Stimulated activated naive CD4-positive, alpha-beta T cell (primary cell): ENCODE data around the gene STEEP1.
A peak's percentile ranks its signal among the peaks of the same experiment; 100 is the strongest.

Source experiments
- DNase-seq, 6 experiments: peaks; one replicate each; lab custom pipeline; 2025; lab: John Stamatoyannopoulos, UW

Gene STEEP1

DNA sequence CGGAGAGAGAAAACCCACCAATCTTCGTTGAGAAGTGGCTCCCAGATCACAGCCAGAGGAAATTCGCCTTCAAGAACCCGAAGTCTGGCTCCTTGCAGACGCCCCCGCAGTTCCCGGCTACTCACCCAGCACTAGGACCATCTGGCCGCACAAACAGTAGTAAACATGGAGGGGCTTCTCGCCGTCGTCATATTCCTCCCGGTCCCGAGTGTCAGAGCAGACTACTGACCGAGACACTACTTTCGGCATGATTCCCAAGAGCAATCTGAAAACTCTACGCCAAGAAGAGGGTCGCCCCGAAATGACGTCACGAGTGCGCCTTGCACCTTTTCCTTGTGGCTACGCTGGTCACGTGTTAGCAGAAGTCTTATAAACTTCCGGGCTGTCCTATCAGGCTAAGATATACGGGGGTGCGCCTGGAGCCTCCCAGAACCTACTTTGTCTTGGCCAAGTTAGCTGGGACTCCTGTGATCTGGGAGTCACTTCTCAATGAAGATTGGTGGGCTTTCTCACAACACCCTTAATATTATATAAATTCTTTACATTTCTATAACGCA, at the start of gene STEEP1:
Gene STEEP1, minus strand, starts transcription at position 303 of the 557 bp plus-strand sequence. Its CDS starts 54 bp downstream, at position 249.
- DNase-seq = peak; percentile 61 to 84 (median 78)

DNA sequence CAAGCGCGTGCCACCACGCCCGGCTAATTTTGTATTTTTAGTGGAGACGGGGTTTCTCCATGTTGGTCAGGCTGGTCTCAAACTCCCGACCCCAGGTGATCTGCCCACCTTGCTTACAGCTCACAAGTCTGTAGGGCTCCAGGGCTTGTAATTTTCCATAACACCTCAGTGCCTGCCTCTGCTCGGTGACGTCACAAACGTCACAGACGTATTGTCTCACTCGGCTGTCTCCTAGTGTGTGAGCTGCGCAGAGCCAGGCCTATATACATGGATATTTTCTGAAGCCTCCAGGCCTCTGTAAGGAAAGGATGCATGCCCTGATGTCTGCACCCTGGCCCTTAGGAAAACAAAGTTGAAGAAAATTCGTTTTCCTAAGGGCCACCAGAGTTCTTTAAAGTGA, 49.6 kb upstream of the STEEP1 start:
- DNase-seq = no peak

DNA sequence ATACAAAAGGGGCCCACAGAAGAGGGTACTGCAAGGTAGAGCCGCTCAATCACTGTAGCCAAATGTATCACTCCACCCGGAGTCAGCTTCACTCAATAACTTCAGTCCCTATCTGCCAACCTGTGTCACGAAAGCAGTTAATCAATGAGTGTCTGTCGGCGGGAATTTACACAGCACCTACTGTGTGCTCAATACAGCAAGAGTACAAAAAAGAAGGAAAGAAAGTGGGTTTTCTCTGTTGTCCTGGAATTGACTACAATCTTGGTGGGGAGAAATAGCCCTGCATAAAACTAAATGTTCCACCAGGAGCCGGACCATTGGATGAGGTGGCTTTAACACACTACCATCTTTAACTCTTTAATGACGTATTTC, 41.8 kb upstream of the STEEP1 start:
- no peak for DNase-seq

DNA sequence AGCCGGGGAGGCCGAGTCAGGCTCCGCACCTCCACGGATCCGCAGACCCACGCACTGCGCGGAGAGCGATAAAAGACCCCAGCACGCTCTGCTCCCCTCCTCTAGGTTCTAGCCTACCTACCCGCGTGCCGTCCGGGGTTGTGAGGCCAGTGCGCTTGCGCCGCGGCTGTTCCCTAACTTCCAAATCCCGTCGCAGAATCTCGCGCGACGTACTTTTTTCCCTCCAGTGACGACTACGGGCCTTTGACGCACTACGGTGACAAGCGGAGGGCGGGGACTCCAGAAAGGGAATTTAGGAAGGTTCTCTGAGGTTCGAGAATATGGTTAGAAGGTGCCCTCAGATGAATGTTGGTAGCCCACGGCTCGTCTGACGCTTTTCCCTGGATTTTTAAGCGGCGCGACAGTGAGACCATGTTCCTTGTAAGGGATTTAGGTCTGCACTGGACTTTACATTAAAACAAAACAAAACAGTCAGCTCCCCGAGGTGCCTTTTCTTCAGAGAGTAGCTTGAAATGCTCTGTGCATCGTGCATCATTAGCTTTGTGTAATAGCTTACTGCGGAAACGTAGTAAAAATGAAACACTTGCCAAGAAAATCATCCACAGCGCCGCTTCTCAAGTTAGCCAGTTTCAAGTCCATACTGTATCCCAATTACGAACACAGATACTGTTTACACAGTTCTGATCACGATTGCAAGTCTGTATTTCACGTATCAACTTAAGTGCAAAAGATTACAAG, 41.2 kb upstream of the STEEP1 start, which contains the start of gene NKRF:
Gene NKRF, minus strand, starts transcription at position 145 of the 738 bp plus-strand sequence.
- DNase-seq = peak; percentile 82 to 91 (median 88)

DNA sequence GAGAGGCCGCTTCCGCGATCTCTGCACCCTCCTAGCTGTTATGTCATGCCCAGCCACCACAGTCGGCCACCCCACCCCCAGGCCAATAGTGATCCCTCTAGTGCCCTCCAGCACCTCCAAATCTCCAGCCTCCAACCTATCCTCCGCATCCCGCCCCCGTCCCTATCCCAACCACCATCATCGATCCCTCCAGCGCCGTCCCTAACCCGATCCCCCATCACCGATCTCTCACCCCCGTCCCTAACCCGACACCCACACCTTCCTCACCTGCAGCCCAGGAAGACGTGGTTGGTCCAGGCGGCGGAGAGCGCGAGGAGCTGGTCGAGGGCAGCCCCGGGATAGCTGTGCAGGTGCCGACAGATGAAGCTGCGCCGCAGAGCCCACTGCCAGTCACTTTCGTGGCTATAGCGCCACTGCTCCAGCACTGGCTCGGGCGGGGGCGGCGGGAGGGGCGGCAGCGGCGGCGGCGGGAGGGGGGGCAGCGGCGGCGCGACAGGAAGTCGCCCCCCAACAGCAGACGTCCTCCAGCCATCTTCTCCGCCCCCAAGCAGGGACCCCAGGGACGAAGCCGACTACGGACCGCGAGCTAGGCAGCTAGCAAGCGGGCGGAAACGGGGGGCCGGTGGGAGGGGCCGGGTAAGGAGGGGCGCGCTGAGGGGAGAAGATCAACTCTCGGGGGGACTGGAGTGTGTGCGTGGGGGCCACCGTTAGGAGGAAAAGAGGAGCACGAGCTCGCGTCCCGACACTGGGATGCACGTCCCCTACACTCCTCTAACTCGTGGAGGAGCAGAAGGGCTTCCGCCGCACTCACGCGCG, 40.5 kb upstream of the STEEP1 start:
- DNase-seq = peak in 4 of 6 experiments; percentile 32 to 70 (median 57)

DNA sequence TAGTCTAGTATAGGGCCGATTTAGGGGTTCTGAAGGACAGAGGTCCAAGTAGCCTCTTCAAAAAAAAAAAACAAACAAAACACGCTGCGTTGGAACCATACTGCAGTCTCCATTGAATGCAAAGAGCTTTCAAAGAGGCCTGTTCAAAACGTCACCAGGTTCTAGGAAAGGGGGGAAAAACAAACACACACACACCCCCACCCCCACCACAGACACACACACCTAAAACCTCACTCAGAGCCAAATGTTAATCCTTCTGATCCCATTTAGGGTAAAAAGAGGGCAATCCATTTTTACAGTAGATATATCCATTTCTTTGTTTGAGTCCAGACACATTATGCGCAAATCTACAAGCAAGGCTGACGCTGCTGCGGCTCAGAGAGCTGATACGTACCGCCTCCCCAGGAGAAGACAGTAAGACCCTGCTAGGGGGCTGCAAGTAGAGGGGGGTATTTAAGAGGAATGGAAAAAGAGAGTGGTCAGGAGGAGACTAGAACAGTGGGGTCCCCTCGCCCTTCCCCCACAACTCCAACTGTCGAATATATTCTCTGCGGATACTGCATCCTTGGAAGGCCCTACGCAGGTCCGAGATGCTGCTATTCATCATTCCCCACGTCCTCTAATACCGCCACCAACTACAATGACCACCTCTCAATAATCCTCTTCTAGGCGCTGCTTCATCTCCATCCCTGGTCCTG, 39.7 kb upstream of the STEEP1 start:
- peak in 1 of 6 experiments; percentile 9 for DNase-seq

DNA sequence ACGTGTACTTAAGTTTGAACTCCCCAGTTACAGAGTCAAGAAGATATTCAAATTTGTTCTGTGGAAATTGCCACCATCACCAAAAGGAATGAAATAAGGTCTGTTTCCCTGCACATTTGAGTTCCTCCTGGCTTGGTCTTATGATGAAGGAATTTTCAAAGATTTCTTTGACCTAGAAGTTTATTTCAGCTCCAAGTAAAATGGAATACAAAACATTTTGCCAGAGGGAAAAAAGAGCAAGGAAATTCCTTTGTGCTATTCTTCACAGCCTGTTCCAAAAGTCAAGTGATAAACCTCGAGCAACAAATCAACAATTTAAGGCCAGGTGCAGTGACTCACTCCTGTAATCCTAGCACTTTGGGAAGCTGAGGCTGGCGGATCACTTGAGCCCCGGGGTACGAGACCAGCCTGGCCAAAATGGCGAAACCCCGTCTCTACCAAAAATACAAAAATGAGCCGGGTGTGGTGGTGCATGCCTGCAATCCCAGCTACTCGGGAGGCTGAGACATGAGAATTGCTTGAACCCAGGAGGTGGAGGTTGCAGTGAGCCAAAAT, 37.6 kb upstream of the STEEP1 start:
- DNase-seq = no peak

DNA sequence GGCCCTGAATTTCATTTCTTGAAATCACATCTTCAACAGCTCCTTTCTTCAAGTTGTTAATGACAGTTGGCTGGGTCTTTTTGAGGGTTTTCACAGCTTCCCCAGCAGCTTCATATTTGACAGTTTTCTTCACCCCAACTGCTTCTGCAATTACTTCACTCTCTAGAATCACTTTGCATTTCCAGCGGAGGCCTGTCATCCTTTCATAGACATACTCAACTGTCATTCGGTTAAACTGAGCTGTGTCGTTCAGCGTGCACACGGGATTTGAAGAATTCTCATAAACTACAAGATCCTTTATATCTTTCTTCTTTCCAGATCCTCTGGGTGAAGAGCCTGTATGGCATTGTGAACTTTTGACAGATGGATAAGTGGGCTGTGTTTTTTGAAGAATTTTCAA, 24.6 kb upstream of the STEEP1 start:
- no peak for DNase-seq

DNA sequence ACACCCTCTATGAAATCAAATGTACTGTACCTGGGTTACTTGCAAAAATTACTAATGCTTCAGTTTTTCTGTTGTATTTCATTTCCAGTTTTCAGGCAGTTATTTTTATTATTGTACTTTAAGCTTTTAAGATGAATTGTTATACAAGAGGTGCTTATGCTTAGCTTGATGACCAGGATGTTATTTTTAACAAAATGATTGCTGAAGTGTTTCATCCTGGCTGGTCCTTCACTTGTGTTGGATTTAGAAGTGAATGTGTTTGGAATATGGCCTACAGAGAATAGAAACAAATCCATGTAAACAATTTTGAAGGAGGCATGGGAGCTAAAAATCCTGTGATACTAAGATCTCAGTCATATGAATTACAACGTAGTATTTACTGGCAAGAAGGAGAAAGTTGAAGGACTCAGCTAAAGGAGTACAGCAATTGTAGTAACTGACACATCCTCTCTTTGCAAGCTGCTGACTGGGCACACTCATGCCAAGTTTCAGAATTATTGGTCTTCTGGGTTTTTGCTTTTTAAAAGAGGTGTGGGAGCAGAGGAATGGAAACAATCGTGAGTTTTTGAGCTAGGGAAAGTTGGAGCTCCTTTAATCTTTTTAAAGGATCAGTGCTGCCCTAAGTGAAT, 18.3 kb upstream of the STEEP1 start:
- no peak for DNase-seq

DNA sequence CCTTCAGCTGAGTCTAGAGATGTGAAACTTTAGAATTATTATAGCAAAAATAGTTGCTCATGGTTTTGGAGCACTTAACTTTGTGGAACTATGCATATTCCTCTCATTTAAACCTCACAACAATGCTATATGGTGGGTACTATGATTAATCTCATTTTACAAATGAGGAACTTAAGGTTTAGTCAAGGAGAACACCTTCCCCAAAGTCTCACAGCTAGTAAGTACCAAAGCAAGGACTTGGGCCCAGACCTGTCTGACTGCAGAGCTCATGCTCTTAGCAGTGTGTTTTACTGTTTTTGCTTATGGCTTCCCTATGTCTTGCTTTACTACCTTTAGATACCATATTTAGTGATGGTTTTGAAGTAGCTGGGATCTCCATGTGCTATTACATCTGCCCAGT, 14.2 kb upstream of the STEEP1 start:
- DNase-seq = no peak

DNA sequence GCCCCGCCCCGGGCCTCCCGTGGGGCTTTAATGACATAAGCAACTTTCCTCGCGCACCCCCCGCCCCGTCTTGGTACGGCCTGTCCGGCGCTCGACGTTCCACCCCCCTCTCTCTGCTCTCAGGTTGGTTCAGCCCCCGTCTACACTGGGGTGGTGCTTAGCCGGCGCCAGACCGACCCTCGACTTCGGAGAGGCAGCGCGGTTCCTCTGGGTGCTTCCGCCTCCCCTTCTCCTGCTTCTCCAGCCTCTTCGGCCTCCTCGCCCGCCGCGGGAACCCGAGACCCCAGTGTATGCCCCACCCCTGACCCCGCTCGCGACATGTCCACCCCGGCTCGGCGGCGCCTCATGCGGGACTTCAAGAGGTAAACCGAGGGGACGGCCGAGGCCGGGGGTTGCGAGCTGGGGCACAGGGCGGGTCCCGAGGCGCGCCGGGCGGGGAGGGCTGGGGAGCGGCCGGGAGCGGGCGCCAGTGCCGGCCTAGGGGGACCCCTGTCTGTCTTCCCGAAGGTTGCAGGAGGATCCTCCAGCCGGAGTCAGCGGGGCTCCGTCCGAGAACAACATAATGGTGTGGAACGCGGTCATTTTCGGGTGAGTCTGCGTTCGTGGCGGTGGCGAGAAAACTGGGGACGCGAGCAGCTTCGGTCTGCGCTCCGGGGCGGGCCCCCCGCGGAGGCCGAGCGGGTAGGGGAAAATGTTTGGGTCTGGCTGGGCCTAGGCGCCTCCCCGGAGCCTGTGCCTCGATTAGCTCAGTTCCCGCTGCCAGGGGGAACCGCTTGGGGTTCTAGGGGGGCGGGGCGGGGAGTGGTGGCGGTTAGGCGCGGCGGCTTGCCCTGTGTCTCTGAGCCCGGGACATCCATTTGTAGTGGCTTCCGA, 9.4 kb upstream of the STEEP1 start, which contains the start of gene UBE2A:
Gene UBE2A, plus strand, starts transcription at position 170 of the 873 bp plus-strand sequence. Its CDS starts 149 bp downstream, at position 319.
- DNase-seq = peak; percentile 76 to 89 (median 84)

DNA sequence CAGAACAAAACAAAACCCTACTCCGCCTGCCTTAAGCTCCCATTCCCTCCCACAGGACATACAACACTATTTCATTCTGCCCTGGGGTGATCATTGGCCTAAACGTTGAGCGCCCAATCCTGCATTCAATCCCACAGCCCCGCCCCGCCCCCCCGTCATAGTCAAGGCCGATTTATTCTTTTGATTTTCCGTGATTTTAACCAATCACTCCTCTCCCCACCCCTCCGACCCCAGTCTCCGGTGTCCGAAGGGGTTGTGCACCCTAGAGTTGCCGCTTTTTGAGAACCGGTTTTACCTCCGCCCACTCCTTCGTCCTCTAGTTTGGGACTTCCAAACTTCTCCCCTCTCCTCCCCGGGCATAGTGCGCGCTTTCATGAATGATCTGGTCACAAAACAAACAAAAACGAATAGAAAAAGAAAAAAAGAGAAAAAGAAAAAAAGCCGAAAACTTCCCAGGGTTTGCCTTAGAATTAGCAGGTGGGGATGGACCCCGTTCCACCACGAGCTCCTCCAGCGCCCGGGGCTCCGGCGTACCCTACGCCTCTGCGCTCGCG, 8.7 kb upstream of the STEEP1 start:
- DNase-seq = peak in 2 of 6 experiments; percentile 28 to 37

DNA sequence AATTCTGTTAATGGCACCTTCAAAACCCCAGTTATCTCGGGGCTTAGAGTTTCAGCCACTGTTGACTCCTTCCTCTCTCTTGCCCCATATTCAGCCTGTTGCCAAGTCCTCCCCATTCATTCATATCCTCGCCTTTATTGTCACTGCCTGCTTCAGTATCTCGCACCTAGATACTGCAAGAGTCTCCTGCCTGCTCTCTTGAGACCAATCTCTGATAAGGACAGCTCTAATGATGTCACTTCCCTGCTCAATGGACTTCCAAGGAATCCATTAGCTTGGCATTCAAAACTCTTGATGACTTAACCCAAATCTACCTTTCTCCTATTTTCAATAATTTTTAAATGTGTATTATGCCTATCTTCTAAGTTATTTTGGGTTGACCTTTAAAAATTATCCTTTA, 8.0 kb upstream of the STEEP1 start:
- DNase-seq = no peak

DNA sequence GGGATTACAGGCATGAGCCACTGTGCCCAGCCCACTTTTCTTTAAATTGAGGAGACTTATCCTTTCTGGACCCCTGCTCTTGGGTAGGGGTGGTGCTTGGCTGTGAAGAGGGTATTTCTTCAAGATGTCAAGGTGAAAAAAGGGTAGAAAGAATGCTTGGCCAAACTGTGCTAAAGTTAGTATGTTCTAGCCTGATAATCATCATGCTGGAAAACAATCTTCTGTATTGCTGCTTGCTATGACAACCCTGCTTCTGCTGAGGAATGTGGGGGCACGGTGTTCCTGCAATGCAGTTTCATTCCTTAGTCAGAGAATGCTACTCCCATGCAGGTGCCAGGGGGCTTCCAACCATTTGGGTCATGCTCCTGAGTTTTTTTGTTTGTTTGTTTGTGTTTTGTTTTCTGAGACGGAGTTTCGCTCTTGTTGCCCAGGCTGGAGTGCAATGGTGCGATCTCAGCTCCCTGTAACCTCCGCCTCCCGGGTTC, 5.2 kb upstream of the STEEP1 start:
- no peak for DNase-seq

DNA sequence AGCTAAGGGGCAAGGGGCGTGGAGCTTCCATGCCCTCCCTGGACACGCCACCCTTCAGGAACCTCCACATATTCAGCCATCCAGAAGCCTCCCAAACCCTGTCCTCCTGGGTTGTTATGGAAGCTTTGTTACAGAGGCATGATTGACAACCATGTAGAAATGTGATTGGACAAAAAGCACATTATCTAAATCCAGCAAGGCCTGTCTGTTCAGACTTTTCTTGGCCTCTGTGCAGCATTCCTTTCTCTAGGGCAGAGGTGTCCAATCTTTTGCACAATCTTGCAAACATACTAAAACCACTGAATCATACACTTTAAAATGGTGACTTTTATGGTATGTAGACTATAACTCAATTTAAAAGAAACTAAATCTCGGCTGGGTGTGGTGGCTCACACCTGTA, 12.7 kb downstream of the STEEP1 start:
- DNase-seq = no peak

DNA sequence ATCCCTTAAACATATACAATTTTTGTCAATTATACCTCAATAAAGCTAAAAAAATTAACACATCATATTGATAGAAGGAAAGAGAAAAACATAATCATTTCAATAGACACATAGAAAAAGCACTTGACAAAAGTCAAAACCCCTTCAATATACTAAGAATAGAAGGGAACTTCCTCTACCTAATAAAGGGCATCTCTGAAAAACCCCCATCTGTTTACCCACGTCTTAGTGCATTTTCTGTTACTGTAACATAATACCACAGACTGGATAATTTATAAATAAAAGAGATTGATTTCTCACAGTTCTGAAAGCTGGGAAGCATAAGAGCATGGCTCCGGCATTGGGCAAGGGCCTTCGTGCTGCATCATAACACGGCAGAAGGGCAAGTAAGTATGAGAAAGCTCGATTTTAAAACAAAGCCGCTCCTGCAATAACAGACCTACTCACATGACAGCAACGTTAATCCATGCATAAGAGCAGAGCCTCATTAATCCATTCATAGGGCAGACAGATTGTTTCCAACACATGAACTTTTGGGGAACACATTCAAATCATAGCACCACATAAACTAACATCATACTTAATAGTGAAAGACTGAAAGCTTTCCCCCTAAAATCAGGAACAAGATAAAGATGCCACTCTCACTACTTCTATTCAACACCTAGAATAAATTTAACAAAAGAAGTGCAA, 15.7 kb downstream of the STEEP1 start:
- DNase-seq = no peak

DNA sequence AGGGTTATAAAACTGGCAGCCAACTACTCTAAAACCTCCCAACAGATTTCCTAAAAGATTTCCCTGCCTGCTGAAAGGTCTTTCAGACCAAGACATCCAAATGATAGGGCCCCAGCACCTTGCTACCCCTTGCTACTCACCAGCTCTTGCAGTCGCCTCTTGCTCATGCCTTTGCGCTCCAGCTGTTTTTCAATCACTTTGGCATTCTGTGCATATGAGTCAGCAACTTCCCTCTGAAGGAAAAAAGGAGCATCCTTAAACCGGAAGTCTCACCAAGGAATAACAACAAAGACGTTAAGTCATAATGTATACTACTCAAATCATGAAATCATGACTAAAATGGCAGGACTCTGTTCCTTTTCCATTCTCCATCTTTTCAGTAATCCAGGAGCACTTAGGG, 24.0 kb downstream of the STEEP1 start:
- DNase-seq = no peak

DNA sequence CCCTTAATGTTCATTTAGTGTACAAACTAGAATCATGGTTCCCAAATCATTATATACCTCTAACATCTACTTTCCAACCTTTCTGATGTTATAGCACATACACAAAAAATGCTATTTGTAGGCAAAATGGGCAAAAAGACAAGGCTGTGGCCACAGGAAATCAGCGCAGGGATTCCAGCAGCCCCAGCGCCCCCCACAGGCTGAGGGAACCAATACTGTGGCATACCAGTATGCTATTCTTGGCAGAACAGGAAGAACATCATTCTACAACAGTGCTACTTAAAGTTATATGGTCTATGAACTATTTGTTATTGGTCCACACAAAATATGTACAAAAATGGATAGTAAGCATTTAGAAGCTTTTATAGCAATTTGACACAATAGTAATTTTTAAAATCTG, 25.3 kb downstream of the STEEP1 start:
- no peak for DNase-seq

DNA sequence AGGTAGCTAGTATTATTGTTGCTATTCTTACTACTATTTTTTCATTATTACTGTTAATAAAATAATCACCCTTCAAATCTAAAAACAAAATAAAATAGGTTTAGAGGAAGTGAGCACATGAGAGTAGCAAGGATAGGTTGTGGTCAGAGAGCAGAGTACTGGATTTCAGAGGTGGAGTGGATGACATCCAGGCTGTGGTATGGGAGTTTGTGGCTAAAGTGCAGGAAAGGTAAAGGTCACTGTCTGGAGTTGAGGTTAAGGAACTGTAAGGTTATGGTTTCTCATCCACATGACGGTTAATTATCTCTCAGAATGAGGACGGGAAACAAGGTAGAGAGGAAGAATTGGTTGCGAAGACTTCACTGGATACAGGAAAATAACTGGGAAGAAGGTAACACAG, 27.7 kb downstream of the STEEP1 start:
- DNase-seq = no peak
